Measurements from ENCODE around the gene PRR19.

- TF ChIP-seq POLR2AphosphoS5 (IDR thresholded peaks at IDR 0.05; ENCODE audit: low read depth, low read length) (no peak), REST (IDR thresholded peaks at IDR 0.05; ENCODE audit: insufficient read depth in 1 of 2, low read depth in 2 of 2, low read length in 2 of 2) (no peak), SIN3A (IDR thresholded peaks at IDR 0.05; ENCODE audit: borderline replicate concordance, insufficient read depth, low read length) (peak; percentile 80; the same call in 1 of the 2 replicates), TAF1 (IDR thresholded peaks at IDR 0.05; ENCODE audit: borderline replicate concordance, insufficient read depth, low read length) (0 out of 2 replicates have a peak, but pooled peaks have one; percentile 37), FOXP2 (optimal IDR thresholded peaks at IDR 0.05; ENCODE audit: borderline replicate concordance, extremely low read depth, extremely low read length, insufficient read depth) (no peak)
Observed at GRCh38 chr19:42269478-42270345, 32.2 kb upstream of the PRR19 start.
